OCI-LY7 (cell line): ENCODE results near the gene GZMM. TPM values are rescaled to one million over a fixed set of nuclear protein-coding genes. Genes with fewer than 3 reads are reported as not detected.

ENCODE experiments used
- BruUV-seq: library from RNA; stranded (reverse); fragments of 400-500 nt; replicated peaks from 2 replicates; lab custom pipeline; 2021; lab: Mats Ljungman, UMichigan
- CTCF ChIA-PET: fragments of 300-600 bp; sonication (Branson Sonifier 250); formaldehyde crosslinking; loops from one replicate; lab custom pipeline; 2022; ENCODE audit warnings: antibody characterized with exemption; ENCODE audit not compliant: unreplicated experiment; lab: Charles Lee
- POLR2A ChIA-PET: fragments of 300-600 bp; sonication (Branson Sonifier 250); formaldehyde crosslinking; loops from one replicate; lab custom pipeline; 2022; ENCODE audit warnings: antibody characterized with exemption; lab: Charles Lee
- DNase-seq: peaks from one replicate; pipeline ENCODE4 v3.0.0-alpha.2; 2015; ENCODE audit warnings: low spot score
- H2AFZ ChIP-seq: fragments of 200-600 bp; sonication (generic), shearing (Covaris generic); 2 replicates; pipeline ENCODE4 v1.6.1; 2014; ENCODE audit warnings: mild to moderate bottlenecking, antibody characterized with exemption, low read length, moderate library complexity
- H3K27ac ChIP-seq: fragments of 200-600 bp; sonication (generic); 2 replicates; pipeline ENCODE4 v1.5.1; 2014; ENCODE audit warnings: mixed run types, low read depth, mild to moderate bottlenecking, moderate library complexity, low read length, inconsistent platforms; ENCODE audit not compliant: poor library complexity, severe bottlenecking
- H3K36me3 ChIP-seq: fragments of 200-600 bp; sonication (generic); 2 replicates; pipeline ENCODE4 v1.6.1; 2014; ENCODE audit warnings: mild to moderate bottlenecking, antibody characterized with exemption, low read length, moderate library complexity, mixed read lengths; ENCODE audit not compliant: insufficient read depth
- H3K4me1 ChIP-seq: fragments of 200-600 bp; sonication (generic); 2 replicates; pipeline ENCODE4 v1.5.1; 2014; ENCODE audit warnings: mild to moderate bottlenecking, low read length; ENCODE audit not compliant: insufficient read depth, poor library complexity, severe bottlenecking
- H3K4me2 ChIP-seq: fragments of 200-600 bp; sonication (generic); 2 replicates; pipeline ENCODE4 v1.6.1; 2014; ENCODE audit warnings: mild to moderate bottlenecking, low read length
- H3K4me3 ChIP-seq: fragments of 200-600 bp; sonication (generic); 2 replicates; pipeline ENCODE4 v1.5.1; 2014; ENCODE audit warnings: mild to moderate bottlenecking, low read depth, low read length; ENCODE audit not compliant: poor library complexity, severe bottlenecking
- H3K79me2 ChIP-seq: fragments of 200-600 bp; sonication (generic); 2 replicates; pipeline ENCODE4 v1.6.1; 2016; ENCODE audit warnings: low read depth, mild to moderate bottlenecking, low read length, moderate library complexity, mixed read lengths; ENCODE audit not compliant: insufficient read depth
- H3K9me2 ChIP-seq: fragments of 200-600 bp; sonication (generic); 2 replicates; pipeline ENCODE4 v1.6.1; 2016; ENCODE audit warnings: mild to moderate bottlenecking, low read length, mixed read lengths; ENCODE audit not compliant: insufficient read depth
- H3K9me3 ChIP-seq: fragments of 200-600 bp; sonication (generic); 2 replicates; pipeline ENCODE4 v1.6.1; 2014; ENCODE audit warnings: mild to moderate bottlenecking, mixed run types, low read length, mixed read lengths
- H4K20me1 ChIP-seq: fragments of 200-600 bp; sonication (generic); 2 replicates; pipeline ENCODE4 v1.6.1; 2014; ENCODE audit warnings: mild to moderate bottlenecking, antibody characterized with exemption, low read length, moderate library complexity, mixed read lengths; ENCODE audit not compliant: insufficient read depth
- EZH2phosphoT487 ChIP-seq: fragments of 200-600 bp; sonication (generic); IDR thresholded peaks from 2 replicates; pipeline ENCODE4 v1.6.1; 2018; ENCODE audit warnings: low read depth, borderline replicate concordance, mild to moderate bottlenecking, mixed run types, antibody characterized with exemption, low read length, moderate library complexity, mixed read lengths
- intact Hi-C: fragments of 100-400 bp; cut with micrococcal nuclease; formaldehyde crosslinking; loops from one replicate; pipeline ENCODE4 v1.10.0; 2022; ENCODE audit not compliant: unreplicated experiment
- total RNA-seq, 2 experiments: library from RNA; depleted of rRNA in 1 of 2; stranded (reverse); fragments of >200 nt in 1 of 2; shearing (Covaris generic) in 1 of 2; gene quantifications; 2 replicates each; pipeline ENCODE4 v1.2.3, GENCODE V29; 2014 to 2022
- TF ChIP-seq, protein P1 (sequence below): fragments of 200-600 bp; sonication (generic); conservative IDR thresholded peaks from 2 replicates; pipeline ENCODE4 v1.5.1; 2014; ENCODE audit warnings: mild to moderate bottlenecking, antibody characterized with exemption, low read length, moderate library complexity, mixed read lengths

The GZMM gene
- total RNA-seq, 2 experiments from 2014 or later = not detected

- no peak for DNase-seq
- Histone ChIP-seq H2AFZ (no peak overlapping the region), H3K4me3 (no peak overlapping the region), H3K36me3 (no peaks in the 10 kb centered on the region), H3K27ac (no peak overlapping the region), H3K4me1 (no peaks in the 10 kb centered on the region), H3K9me2 (no peaks in the 10 kb centered on the region), H3K9me3 (no peaks in the 10 kb centered on the region), H3K4me2 (no peak overlapping the region), H4K20me1 (no peaks in the 10 kb centered on the region), H3K79me2 (no peaks in the 10 kb centered on the region)
- TF ChIP-seq, protein P1, sequence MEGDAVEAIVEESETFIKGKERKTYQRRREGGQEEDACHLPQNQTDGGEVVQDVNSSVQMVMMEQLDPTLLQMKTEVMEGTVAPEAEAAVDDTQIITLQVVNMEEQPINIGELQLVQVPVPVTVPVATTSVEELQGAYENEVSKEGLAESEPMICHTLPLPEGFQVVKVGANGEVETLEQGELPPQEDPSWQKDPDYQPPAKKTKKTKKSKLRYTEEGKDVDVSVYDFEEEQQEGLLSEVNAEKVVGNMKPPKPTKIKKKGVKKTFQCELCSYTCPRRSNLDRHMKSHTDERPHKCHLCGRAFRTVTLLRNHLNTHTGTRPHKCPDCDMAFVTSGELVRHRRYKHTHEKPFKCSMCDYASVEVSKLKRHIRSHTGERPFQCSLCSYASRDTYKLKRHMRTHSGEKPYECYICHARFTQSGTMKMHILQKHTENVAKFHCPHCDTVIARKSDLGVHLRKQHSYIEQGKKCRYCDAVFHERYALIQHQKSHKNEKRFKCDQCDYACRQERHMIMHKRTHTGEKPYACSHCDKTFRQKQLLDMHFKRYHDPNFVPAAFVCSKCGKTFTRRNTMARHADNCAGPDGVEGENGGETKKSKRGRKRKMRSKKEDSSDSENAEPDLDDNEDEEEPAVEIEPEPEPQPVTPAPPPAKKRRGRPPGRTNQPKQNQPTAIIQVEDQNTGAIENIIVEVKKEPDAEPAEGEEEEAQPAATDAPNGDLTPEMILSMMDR = no peak
- BruUV-seq = no TSS peak
- intact Hi-C loops = no loop called here
- ChIA-PET CTCF (no interaction called here), POLR2A (no interaction called here)
Measured at GRCh38 chr19:558770-559439, 15.1 kb downstream of the GZMM start.

DNA sequence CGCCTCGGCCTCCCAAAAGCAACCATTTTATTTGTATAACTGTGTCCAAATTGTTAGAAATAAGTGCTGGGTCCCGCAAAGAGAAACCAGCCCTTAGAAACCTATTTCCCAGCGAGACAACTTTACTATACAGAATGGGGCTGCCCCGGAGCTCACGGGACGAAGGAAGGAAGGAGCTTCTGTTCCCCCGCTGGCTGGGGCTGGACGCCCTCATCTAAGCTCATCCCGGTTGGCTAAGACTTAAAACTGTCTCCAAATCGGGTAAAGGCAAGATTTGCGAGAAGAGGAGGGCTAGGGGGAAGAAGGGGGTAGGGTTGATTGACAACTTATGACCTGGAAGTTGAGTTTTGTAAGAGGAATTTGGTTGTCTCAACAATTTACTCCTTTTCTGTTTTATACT lies 16.3 kb downstream of the GZMM start:
- H2AFZ ChIP-seq = no peak overlapping the region
- no peak overlapping the region for H3K4me2 ChIP-seq
- H3K4me1 ChIP-seq = no peaks in the 10 kb centered on the region
- no peak overlapping the region for H3K4me3 ChIP-seq
- no peaks in the 10 kb centered on the region for H3K36me3 ChIP-seq
- no peaks in the 10 kb centered on the region for H3K9me3 ChIP-seq
- no TSS peak for BruUV-seq
- H4K20me1 ChIP-seq = no peaks in the 10 kb centered on the region
- no peaks in the 10 kb centered on the region for H3K79me2 ChIP-seq
- DNase-seq = no peak
- H3K27ac ChIP-seq = no peak overlapping the region
- ChIA-PET CTCF (no interaction called here), POLR2A (no interaction called here)
- H3K9me2 ChIP-seq = no peaks in the 10 kb centered on the region
- intact Hi-C loops = no loop called here
- TF ChIP-seq, protein P1 = no peak
- TF ChIP-seq EZH2phosphoT487 = no peak

GRCh38 chr19:566403-566802 lies 22.6 kb downstream of the GZMM start:
- no peak for TF ChIP-seq EZH2phosphoT487
- TF ChIP-seq, protein P1 = no peak
- Histone ChIP-seq H2AFZ (no peak overlapping the region), H3K36me3 (0 out of 2 replicates have a peak, but pooled peaks cover 3% of the 10 kb centered on the region), H3K4me3 (no peak overlapping the region), H4K20me1 (no peaks in the 10 kb centered on the region), H3K27ac (no peak overlapping the region), H3K79me2 (no peaks in the 10 kb centered on the region), H3K4me1 (peaks cover 7% of the 10 kb centered on the region), H3K9me3 (no peaks in the 10 kb centered on the region), H3K9me2 (no peaks in the 10 kb centered on the region), H3K4me2 (no peak overlapping the region)
- intact Hi-C loops = no loop called here
- no TSS peak for BruUV-seq
- CTCF ChIA-PET = no interaction called here
- DNase-seq = no peak
- POLR2A ChIA-PET = no interaction called here
